ENCODE results near the gene CELSR1.
"Not testable (repeated sequence)": the region's sequence is repeated elsewhere in the genome, so short reads cannot be mapped to it uniquely, and the experiment has no call there.

CELSR1 gene

GRCh38 chr22:46409631-46410210, 127.7 kb downstream of the CELSR1 start:
- no peak overlapping the region for H3K4me3 ChIP-seq (ENCODE audit: low read depth, low read length)
- TF ChIP-seq, protein P1, sequence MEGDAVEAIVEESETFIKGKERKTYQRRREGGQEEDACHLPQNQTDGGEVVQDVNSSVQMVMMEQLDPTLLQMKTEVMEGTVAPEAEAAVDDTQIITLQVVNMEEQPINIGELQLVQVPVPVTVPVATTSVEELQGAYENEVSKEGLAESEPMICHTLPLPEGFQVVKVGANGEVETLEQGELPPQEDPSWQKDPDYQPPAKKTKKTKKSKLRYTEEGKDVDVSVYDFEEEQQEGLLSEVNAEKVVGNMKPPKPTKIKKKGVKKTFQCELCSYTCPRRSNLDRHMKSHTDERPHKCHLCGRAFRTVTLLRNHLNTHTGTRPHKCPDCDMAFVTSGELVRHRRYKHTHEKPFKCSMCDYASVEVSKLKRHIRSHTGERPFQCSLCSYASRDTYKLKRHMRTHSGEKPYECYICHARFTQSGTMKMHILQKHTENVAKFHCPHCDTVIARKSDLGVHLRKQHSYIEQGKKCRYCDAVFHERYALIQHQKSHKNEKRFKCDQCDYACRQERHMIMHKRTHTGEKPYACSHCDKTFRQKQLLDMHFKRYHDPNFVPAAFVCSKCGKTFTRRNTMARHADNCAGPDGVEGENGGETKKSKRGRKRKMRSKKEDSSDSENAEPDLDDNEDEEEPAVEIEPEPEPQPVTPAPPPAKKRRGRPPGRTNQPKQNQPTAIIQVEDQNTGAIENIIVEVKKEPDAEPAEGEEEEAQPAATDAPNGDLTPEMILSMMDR (conservative IDR thresholded peaks at IDR 0.05; ENCODE audit: low read depth, low read length) = no peak
- no peak for DNase-seq (ENCODE audit: low read depth)

DNA sequence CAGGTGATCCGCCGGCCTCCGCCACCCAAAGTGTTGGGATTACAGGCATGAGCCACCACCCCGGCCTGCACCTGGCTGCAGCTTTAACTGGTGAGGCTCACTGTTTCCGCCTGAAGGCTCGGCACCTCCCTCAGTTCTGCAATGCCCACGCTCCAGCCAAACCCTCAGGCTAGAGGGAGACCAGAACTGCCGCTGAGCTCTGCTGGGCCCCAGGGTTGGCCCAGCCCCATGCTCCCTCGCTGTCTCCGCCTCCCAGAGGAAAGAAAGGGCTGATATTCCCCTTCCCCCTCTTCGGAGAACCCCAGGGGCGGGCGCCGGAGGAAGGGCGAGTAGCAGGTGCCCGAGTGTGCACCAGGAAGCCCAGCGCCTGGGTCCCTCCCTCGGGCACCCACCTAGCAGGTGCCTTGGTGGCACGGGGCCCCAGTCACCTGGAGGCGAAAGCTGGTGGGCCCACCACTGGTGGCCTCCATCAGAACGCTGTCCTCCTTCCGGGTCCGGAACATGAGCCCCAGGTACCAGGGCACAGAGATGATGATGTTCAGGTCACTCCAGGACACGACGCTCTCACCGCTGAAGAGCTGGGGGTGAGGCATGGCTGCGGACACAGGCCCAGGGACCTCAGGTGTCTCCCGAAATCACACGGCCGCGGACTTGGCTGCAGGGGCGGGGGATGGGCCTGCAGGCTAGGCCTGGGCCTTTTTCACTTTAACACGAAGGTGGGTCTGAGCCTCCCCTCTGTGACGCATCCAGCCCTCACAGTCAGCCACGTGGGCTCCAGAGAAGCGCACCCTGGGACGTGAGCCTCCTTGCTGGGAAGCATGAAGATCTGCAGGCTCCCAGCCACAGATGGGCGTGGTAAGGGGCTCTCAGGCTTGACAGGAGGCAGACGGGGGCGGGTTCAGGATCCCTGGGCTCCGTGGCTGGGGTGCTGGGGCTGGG, 128.6 kb downstream of the CELSR1 start:
- DNase-seq (ENCODE audit: low read depth) = no peak
- TF ChIP-seq, protein P1 (conservative IDR thresholded peaks at IDR 0.05; ENCODE audit: low read depth, low read length) = no peak
- no peak overlapping the region for H3K4me3 ChIP-seq (ENCODE audit: low read depth, low read length)

DNA sequence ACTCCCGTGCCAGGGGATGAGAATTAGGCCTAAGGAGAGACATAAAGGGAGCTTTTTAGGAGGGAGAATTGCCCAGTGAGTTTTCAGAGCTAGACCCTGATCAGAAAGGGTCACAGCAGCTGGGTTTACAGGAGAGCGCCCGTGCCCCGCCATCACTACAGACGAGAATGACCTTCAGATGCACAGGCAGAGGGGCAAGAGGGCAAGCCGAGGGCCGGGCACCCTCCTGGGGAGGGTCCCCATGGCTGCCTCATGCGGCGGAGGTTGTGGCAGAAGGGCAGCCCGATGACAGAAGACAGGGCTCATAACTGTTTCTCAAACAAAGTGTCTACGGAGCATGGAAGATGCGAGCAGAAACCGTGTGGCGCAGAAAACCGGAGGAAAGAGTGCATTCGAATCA, 129.7 kb downstream of the CELSR1 start:
- TF ChIP-seq, protein P1 (conservative IDR thresholded peaks at IDR 0.05; ENCODE audit: low read depth, low read length) = no peak
- H3K4me3 ChIP-seq (ENCODE audit: low read depth, low read length) = no peak overlapping the region

GRCh38 chr22:46406791-46407190, 130.6 kb downstream of the CELSR1 start:
- no peak overlapping the region for H3K4me3 ChIP-seq (ENCODE audit: low read depth, low read length)
- DNase-seq (ENCODE audit: low read depth) = no peak
- TF ChIP-seq, protein P1 (conservative IDR thresholded peaks at IDR 0.05; ENCODE audit: low read depth, low read length) = no peak

More for the DNA sequence above, 129.7 kb downstream of the CELSR1 start:
- no peak for DNase-seq (ENCODE audit: low read depth)

DNA sequence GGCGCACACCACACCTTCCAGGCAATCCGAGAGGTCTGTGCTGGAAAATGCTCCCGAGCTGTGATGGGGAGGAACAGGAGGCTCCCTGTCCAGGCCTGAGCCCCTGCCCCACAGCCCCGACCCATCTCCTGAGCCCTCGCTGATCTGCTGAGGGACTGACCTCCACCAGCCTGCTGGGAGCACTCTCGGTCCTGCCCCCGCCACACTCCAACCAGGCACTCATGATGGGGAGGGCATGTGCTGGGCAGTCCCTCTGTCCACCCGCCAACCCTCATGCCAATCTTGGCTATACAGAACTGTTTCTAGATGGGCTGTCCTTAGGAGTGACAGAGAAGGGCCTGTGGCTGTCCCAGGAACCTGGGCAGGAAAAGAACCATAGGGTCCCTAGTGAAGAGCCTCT, 131.1 kb downstream of the CELSR1 start:
- TF ChIP-seq, protein P1 (conservative IDR thresholded peaks at IDR 0.05; ENCODE audit: low read depth, low read length) = no peak
- no peak overlapping the region for H3K4me3 ChIP-seq (ENCODE audit: low read depth, low read length)
- DNase-seq (ENCODE audit: low read depth) = no peak

GRCh38 chr22:46405901-46406300, 131.5 kb downstream of the CELSR1 start:
- no peak overlapping the region for H3K4me3 ChIP-seq (ENCODE audit: low read depth, low read length)
- no peak for DNase-seq (ENCODE audit: low read depth)

DNA sequence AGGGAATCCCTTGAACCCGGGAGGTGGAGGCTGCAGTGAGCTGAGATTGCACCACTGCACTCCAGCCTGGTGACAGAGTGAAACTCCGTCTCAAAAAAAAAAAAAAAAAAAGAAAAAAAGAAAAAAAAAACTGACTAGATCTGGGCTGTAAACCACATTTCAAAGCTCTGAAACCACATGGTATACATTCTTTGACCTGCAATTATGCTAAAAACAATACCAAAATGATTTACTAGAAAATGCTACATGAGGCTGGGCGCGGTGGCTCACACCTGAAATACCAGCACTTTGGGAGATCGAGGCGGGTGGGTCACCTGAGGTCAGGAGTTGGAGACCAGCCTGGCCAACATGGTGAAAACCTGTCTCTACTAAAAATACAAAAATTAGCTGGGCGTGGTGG, 133.5 kb downstream of the CELSR1 start:
- DNase-seq (ENCODE audit: low read depth); H3K4me3 ChIP-seq (ENCODE audit: low read depth, low read length): not testable (repeated sequence)

More at GRCh38 chr22:46405901-46406300, 131.5 kb downstream of the CELSR1 start:
- TF ChIP-seq, protein P1 (conservative IDR thresholded peaks at IDR 0.05; ENCODE audit: low read depth, low read length) = no peak

All from choroid plexus epithelial cell (primary cell).